Activated CD8-positive, alpha-beta T cell treated with anti-CD3 and anti-CD28 coated beads for 36 hours (primary cell): ENCODE measurements around the gene FRMD4A. TPM values are rescaled to one million over a fixed set of nuclear protein-coding genes. Genes with fewer than 3 reads are reported as not detected.
"Not testable (repeated sequence)": the region's sequence is repeated elsewhere in the genome, so short reads cannot be mapped to it uniquely, and the experiment has no call there.

Experiments used
- ATAC-seq: fragments of 200-7000 bp; cut with Tn5 transposase; one replicate; pipeline ENCODE4 v1.10.0; 2021; ENCODE audit warnings: mild to moderate bottlenecking, moderate library complexity
- CTCF ChIA-PET: fragments of 350-600 bp; sonication (Branson Sonifier 250); formaldehyde crosslinking; loops from one replicate; lab custom pipeline; 2021; ENCODE audit warnings: antibody characterized with exemption; lab: Charles Lee
- POLR2A ChIA-PET: fragments of 350-600 bp; sonication (Branson Sonifier 250); formaldehyde crosslinking; loops from one replicate; lab custom pipeline; 2021; ENCODE audit warnings: antibody characterized with exemption; lab: Charles Lee
- DNase-seq: peaks from one replicate; pipeline ENCODE4 v3.0.0-alpha.2; 2020
- H3K27ac Mint-ChIP-seq: one replicate; pipeline ENCODE4 v1.8.0; 2021; ENCODE audit warnings: mild to moderate bottlenecking, mixed read lengths
- H3K27me3 Mint-ChIP-seq: one replicate; pipeline ENCODE4 v1.8.0; 2021; ENCODE audit warnings: mixed read lengths
- H3K36me3 Mint-ChIP-seq: one replicate; pipeline ENCODE4 v1.8.0; 2021; ENCODE audit warnings: low read depth, mixed read lengths
- H3K4me1 Mint-ChIP-seq: one replicate; pipeline ENCODE4 v1.8.0; 2021; ENCODE audit warnings: low read depth, mixed read lengths
- H3K4me3 Mint-ChIP-seq: one replicate; pipeline ENCODE4 v1.8.0; 2021; ENCODE audit warnings: mild to moderate bottlenecking, moderate library complexity, mixed read lengths
- H3K9me3 Mint-ChIP-seq: one replicate; pipeline ENCODE4 v1.8.0; 2021; ENCODE audit warnings: mixed read lengths
- intact Hi-C: fragments of 100-400 bp; cut with micrococcal nuclease; formaldehyde crosslinking; loops from one replicate; pipeline ENCODE4 v1.10.0; 2022
- total RNA-seq, 2 experiments: library from RNA; stranded (reverse); gene quantifications; one replicate each; pipeline ENCODE4 v1.2.3, GENCODE V29; 2021
- TF ChIP-seq, protein P1 (sequence below): fragments of 200-600 bp; IDR thresholded peaks from one replicate; pipeline ENCODE4 v1.8.0; 2022; ENCODE audit warnings: antibody characterized with exemption, mild to moderate bottlenecking

FRMD4A gene
- total RNA-seq, 2 experiments from 2014 or later, result 2.1 to 2.8 TPM

DNA sequence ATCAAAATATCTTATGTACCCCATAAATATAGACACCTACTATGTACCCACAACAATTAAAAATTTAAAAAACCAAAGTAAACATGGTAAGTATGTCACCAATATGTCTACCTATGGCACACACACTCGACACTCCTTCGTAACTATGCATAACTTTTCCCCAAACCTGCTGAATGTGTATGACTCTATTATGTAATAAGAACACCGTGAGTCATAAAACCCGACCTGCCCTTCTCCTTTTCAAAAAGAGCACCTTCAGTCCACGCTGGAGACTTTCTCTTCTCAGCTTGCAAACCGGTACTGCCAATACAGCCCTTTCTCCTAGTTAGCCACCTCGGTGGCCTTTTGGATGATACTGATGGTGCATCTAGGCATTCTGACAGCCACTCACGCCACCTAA lies 557.7 kb downstream of the FRMD4A start:
- Mint-ChIP-seq H3K36me3 (no peaks in the 10 kb centered on the region), H3K27ac (no peak overlapping the region), H3K4me1 (no peaks in the 10 kb centered on the region), H3K4me3 (no peak overlapping the region), H3K27me3 (peaks cover 5% of the 10 kb centered on the region), H3K9me3 (no peaks in the 10 kb centered on the region)
- ChIA-PET POLR2A (no interaction called here), CTCF (no interaction called here)
- ATAC-seq (no peak), DNase-seq (no peak)
- TF ChIP-seq, protein P1, sequence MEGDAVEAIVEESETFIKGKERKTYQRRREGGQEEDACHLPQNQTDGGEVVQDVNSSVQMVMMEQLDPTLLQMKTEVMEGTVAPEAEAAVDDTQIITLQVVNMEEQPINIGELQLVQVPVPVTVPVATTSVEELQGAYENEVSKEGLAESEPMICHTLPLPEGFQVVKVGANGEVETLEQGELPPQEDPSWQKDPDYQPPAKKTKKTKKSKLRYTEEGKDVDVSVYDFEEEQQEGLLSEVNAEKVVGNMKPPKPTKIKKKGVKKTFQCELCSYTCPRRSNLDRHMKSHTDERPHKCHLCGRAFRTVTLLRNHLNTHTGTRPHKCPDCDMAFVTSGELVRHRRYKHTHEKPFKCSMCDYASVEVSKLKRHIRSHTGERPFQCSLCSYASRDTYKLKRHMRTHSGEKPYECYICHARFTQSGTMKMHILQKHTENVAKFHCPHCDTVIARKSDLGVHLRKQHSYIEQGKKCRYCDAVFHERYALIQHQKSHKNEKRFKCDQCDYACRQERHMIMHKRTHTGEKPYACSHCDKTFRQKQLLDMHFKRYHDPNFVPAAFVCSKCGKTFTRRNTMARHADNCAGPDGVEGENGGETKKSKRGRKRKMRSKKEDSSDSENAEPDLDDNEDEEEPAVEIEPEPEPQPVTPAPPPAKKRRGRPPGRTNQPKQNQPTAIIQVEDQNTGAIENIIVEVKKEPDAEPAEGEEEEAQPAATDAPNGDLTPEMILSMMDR, result no peak
- intact Hi-C loops, result no loop called here

DNA sequence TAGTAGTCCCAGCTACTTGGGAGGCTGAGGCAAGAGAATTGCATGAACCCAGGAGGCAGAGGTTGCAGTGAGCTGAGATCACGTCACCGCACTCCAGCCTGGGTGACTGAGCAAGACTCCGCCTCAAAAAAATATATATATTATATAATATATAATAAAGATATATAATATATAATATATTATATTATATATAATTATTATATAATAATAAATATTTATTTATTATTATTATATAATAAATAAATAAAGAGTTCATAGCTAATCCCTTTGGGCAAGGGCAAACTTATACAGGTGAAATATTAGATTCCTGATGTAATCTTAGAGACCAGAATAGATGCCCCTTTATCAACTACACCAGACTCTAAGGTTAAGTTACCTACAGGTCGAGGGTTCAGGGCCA lies 558.7 kb downstream of the FRMD4A start:
- intact Hi-C loops, result no loop called here
- H3K4me3 Mint-ChIP-seq, result no peak overlapping the region
- ChIA-PET POLR2A (no interaction called here), CTCF (interaction anchor here (1.2 kb wide), 1 partner anchor 12 kb away, joined by 6 read pairs; no protein-coding TSS in a partner anchor)
- no peaks in the 10 kb centered on the region for H3K4me1 Mint-ChIP-seq
- no peaks in the 10 kb centered on the region for H3K36me3 Mint-ChIP-seq
- DNase-seq (no peak), ATAC-seq (no peak)
- no peak overlapping the region for H3K27ac Mint-ChIP-seq
- TF ChIP-seq, protein P1, result no peak
- no peaks in the 10 kb centered on the region for H3K9me3 Mint-ChIP-seq
- peaks cover 7% of the 10 kb centered on the region for H3K27me3 Mint-ChIP-seq

DNA sequence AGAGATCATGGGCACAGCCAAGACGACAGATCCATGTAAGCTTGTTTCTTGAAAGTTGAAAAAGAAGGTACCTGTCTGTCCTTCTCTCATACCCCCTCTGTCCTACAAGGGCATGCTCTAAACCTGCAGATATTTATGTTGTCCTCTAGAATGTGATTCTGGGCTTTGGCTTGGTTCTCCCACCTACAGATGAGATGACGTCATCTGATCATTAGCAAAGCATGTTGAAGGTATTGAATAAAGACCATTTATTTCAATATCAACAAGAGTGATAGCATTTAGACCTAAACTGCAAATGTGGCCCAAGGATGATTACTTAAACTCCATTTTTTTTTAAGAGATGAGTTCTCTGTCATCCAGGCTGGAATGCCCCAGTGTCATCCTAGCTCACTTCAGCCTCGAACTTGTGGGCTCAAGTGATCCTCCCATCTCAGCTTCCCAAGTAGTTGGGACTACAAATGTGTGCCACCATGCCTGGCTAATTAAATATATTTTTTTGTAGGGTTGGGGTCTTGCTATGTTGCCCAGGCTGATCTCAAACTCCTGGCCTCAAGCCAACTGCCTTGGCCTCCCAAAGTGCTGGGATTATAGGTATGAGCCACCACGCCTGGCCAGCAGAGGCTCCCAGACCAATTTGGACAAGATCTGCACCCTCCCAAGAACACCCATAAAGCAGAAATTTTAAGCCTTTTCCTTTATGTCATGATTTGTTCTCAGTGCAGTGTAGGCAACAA lies 559.8 kb downstream of the FRMD4A start:
- ChIA-PET CTCF (interaction anchor here (1.2 kb wide), 1 partner anchor 11 kb away, joined by 6 read pairs; no protein-coding TSS in a partner anchor), POLR2A (interaction anchor here (0.5 to 0.6 kb wide), 2 partner anchors 18 to 35 kb away, joined by 3 to 4 read pairs; no protein-coding TSS in a partner anchor)
- intact Hi-C loops, result no loop called here
- ATAC-seq (no peak), DNase-seq (no peak)
- Mint-ChIP-seq H3K27me3 (peaks cover 5% of the 10 kb centered on the region), H3K4me1 (no peaks in the 10 kb centered on the region), H3K9me3 (no peaks in the 10 kb centered on the region), H3K36me3 (no peaks in the 10 kb centered on the region), H3K27ac (no peak overlapping the region), H3K4me3 (no peak overlapping the region)
- TF ChIP-seq, protein P1, result no peak

DNA sequence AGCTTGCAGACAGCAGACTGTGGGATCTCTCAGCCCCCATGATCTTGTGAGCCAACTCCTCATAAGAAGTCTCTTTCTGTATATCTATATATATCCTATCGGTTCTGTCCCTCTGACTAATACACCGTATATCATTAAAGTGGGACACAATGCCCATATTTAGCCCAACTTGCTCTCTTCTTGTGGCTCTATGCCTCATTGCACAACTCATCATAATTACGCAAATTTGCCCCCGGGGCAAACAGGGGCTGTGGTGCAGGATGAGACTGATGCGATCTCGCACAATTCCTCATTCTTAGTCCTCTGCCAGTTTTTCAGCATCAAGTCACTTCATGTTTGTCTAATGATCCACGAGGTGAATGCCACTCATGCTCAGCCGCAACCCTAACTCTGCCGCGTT lies 560.8 kb downstream of the FRMD4A start:
- ATAC-seq (no peak), DNase-seq (no peak)
- Mint-ChIP-seq H3K9me3 (no peaks in the 10 kb centered on the region), H3K4me3 (no peak overlapping the region), H3K4me1 (no peaks in the 10 kb centered on the region), H3K27me3 (peaks cover 5% of the 10 kb centered on the region), H3K27ac (no peak overlapping the region), H3K36me3 (no peaks in the 10 kb centered on the region)
- POLR2A ChIA-PET, result interaction anchor here (0.7 kb wide), 1 partner anchor 18 kb away, joined by 3 read pairs; no protein-coding TSS in a partner anchor
- TF ChIP-seq, protein P1, result no peak
- intact Hi-C loops, result no loop called here
- CTCF ChIA-PET, result no interaction called here

DNA sequence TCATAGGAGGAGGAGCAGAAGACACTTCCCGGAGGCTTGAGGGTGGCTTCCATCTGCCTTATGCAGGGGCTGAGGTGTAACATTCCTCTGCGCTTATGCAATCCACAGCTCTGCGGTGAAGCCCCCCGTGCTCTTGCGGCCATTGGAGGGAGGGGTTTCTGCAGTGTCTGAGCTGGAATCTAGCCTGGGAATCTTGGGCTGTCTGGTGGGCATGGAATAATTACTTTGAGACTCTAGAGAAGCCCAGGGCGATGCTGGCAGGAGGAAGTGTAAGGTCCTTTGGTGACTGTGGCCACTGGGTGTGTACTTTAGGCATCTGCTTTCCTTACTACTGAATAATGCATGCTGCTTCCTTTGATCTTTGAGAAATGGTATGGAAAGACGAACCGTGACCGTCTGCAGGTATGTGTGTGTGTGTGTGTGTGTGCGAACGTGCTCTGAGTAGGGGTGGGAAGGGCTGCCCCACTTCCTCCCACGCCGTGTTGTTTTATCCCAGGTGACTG lies 563.0 kb downstream of the FRMD4A start:
- TF ChIP-seq, protein P1, result no peak
- intact Hi-C loops, result no loop called here
- Mint-ChIP-seq H3K27ac (no peak overlapping the region), H3K4me3 (no peak overlapping the region), H3K36me3 (no peaks in the 10 kb centered on the region), H3K4me1 (no peaks in the 10 kb centered on the region), H3K27me3 (peaks cover 5% of the 10 kb centered on the region), H3K9me3 (no peaks in the 10 kb centered on the region)
- DNase-seq (no peak), ATAC-seq (no peak)
- POLR2A ChIA-PET, result no interaction called here
- CTCF ChIA-PET, result interaction anchor here (0.6 kb wide), 1 partner anchor 95 kb away, joined by 3 read pairs; no protein-coding TSS in a partner anchor

DNA sequence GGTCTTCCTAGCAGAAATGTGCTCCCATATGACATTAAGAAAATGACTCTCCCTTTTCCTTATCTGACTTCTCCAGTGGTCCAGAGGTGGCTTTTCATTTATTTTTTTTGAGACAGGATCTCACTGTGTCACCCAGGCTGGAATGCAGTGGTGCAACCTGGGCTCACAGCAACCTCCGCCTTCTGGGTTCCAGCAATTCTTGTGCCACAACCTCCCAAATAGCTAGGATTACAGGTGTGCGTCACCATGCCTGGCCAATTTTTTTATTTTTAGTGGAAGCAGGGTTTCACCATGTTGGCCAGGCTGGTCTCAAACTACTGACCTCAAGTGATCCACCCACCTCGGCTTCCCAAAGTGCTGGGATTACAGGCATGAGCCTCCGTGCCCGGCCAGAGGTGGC lies 563.6 kb downstream of the FRMD4A start:
- H3K27me3 Mint-ChIP-seq, H3K27ac Mint-ChIP-seq, ATAC-seq, H3K36me3 Mint-ChIP-seq, H3K4me3 Mint-ChIP-seq, H3K9me3 Mint-ChIP-seq, DNase-seq, POLR2A ChIA-PET, H3K4me1 Mint-ChIP-seq, intact Hi-C loops: not testable (repeated sequence)
- CTCF ChIA-PET, result interaction anchor here (0.6 kb wide), 1 partner anchor 95 kb away, joined by 3 read pairs; no protein-coding TSS in a partner anchor
